CD4-positive, alpha-beta T cell (primary cell): ENCODE data around the gene MBNL3. TPM values are rescaled to one million over a fixed set of nuclear protein-coding genes. Genes with fewer than 3 reads are reported as not detected.

Source experiments
- ATAC-seq: fragments of 200-7000 bp; cut with Tn5 transposase; one replicate; pipeline ENCODE4 v1.10.0; 2022; ENCODE audit warnings: mild to moderate bottlenecking; ENCODE audit not compliant: poor library complexity
- CTCF ChIA-PET: fragments of 350-600 bp; sonication (Branson Sonifier 250); formaldehyde crosslinking; loops from one replicate; lab custom pipeline; 2021; ENCODE audit warnings: antibody characterized with exemption, inconsistent platforms; lab: Charles Lee
- POLR2A ChIA-PET: fragments of 350-600 bp; sonication (Branson Sonifier 250); formaldehyde crosslinking; loops from one replicate; lab custom pipeline; 2021; ENCODE audit warnings: antibody characterized with exemption, inconsistent platforms; lab: Charles Lee
- DNase-seq, 14 experiments: peaks; one replicate each; pipeline ENCODE4 v3.0.0-alpha.2; 2013 to 2020; ENCODE audit warnings: mixed read lengths in 2 of 14
- H3K27ac ChIP-seq, 2 donors: one replicate each; pipeline versions ENCODE4 v1.5.1 to v1.7.0; 2013; ENCODE audit warnings: low read length in 2 of 2, low read depth in 1 of 2, mild to moderate bottlenecking in 1 of 2
- H3K27me3 ChIP-seq, 2 experiments: 1 replicate in 1 of 2; 2 replicates in 1 of 2; pipeline versions ENCODE4 v1.6.1 to v1.7.0; 2013; ENCODE audit warnings: low read length in 2 of 2, control low read depth in 1 of 2, mild to moderate bottlenecking in 1 of 2, moderate library complexity in 1 of 2; ENCODE audit not compliant: insufficient read depth in 2 of 2, control insufficient read depth in 1 of 2
- H3K36me3 ChIP-seq: one replicate; pipeline ENCODE4 v1.6.1; 2013; ENCODE audit warnings: low read length, control low read depth; ENCODE audit not compliant: insufficient read depth
- H3K4me1 ChIP-seq: one replicate; pipeline ENCODE4 v1.6.1; 2013; ENCODE audit warnings: low read length, control low read depth; ENCODE audit not compliant: insufficient read depth
- H3K4me3 ChIP-seq: one replicate; pipeline ENCODE4 v1.5.1; 2013; ENCODE audit warnings: mild to moderate bottlenecking, low read length, moderate library complexity
- H3K9me3 ChIP-seq, 2 experiments: 1 replicate in 1 of 2; 2 replicates in 1 of 2; pipeline versions ENCODE4 v1.6.1 to v1.7.0; 2013; ENCODE audit warnings: low read length in 2 of 2, mild to moderate bottlenecking in 2 of 2, control low read depth in 1 of 2, moderate library complexity in 1 of 2; ENCODE audit not compliant: control insufficient read depth in 1 of 2, insufficient read depth in 1 of 2
- H3K27ac Mint-ChIP-seq: one replicate; pipeline ENCODE4 v1.8.0; 2020; ENCODE audit warnings: mixed read lengths
- H3K27me3 Mint-ChIP-seq: one replicate; pipeline ENCODE4 v1.8.0; 2021; ENCODE audit warnings: mixed read lengths
- H3K36me3 Mint-ChIP-seq: one replicate; pipeline ENCODE4 v1.8.0; 2021; ENCODE audit warnings: low read depth, mixed read lengths
- H3K4me1 Mint-ChIP-seq: one replicate; pipeline ENCODE4 v1.8.0; 2021; ENCODE audit warnings: low read depth, mixed read lengths
- H3K4me3 Mint-ChIP-seq: one replicate; pipeline ENCODE4 v1.8.0; 2020; ENCODE audit warnings: mild to moderate bottlenecking, mixed read lengths
- H3K9me3 Mint-ChIP-seq: one replicate; pipeline ENCODE4 v1.8.0; 2020; ENCODE audit warnings: mixed read lengths
- intact Hi-C, 2 experiments: fragments of 100-400 bp; cut with DNase I in 1 of 2; cut with micrococcal nuclease in 1 of 2; formaldehyde crosslinking; loops; one replicate each; pipeline versions ENCODE4 v1.15.1 to v1.9.0; 2023 to 2025; cut with DNase I, micrococcal nuclease
- total RNA-seq, 174 experiments: library from RNA in 2 of 174; stranded (reverse) in 2 of 174; gene quantifications; one replicate each; pipeline ENCODE4 v1.2.3 and lab custom pipeline; 2021 to 2026
- TF ChIP-seq, protein P1 (sequence below): fragments of 200-600 bp; IDR thresholded peaks from one replicate; pipeline ENCODE4 v1.8.0; 2022; ENCODE audit warnings: antibody characterized with exemption, mild to moderate bottlenecking

MBNL3 gene
- total RNA-seq, 2 experiments from 2014 or later = 19.0 to 19.4 TPM

- Mint-ChIP-seq H3K4me3 (no peak overlapping the region), H3K4me1 (no peaks in the 10 kb centered on the region), H3K27ac (no peak overlapping the region), H3K9me3 (no peaks in the 10 kb centered on the region), H3K27me3 (no peaks in the 10 kb centered on the region), H3K36me3 (peaks cover 22% of the 10 kb centered on the region)
- Histone ChIP-seq H3K4me3 (no peak overlapping the region), H3K27me3 (no peaks in the 10 kb centered on the region), H3K4me1 (no peaks in the 10 kb centered on the region), H3K9me3 (no peaks in the 10 kb centered on the region), H3K36me3 (no peaks in the 10 kb centered on the region), H3K27ac (no peak overlapping the region)
- ATAC-seq = no peak
- TF ChIP-seq, protein P1, sequence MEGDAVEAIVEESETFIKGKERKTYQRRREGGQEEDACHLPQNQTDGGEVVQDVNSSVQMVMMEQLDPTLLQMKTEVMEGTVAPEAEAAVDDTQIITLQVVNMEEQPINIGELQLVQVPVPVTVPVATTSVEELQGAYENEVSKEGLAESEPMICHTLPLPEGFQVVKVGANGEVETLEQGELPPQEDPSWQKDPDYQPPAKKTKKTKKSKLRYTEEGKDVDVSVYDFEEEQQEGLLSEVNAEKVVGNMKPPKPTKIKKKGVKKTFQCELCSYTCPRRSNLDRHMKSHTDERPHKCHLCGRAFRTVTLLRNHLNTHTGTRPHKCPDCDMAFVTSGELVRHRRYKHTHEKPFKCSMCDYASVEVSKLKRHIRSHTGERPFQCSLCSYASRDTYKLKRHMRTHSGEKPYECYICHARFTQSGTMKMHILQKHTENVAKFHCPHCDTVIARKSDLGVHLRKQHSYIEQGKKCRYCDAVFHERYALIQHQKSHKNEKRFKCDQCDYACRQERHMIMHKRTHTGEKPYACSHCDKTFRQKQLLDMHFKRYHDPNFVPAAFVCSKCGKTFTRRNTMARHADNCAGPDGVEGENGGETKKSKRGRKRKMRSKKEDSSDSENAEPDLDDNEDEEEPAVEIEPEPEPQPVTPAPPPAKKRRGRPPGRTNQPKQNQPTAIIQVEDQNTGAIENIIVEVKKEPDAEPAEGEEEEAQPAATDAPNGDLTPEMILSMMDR = no peak
- ChIA-PET CTCF (no interaction called here), POLR2A (no interaction called here)
- no peak for DNase-seq
- intact Hi-C loops = no loop called here
These were observed 106.8 kb downstream of the MBNL3 start for GRCh38 chrX:132382068-132382467.

GRCh38 chrX:132378281-132378680 is 110.6 kb downstream of the MBNL3 start:
- ATAC-seq (no peak), DNase-seq (no peak)
- Mint-ChIP-seq H3K36me3 (peaks cover 22% of the 10 kb centered on the region), H3K9me3 (no peaks in the 10 kb centered on the region), H3K27ac (no peak overlapping the region), H3K4me3 (no peak overlapping the region), H3K4me1 (no peaks in the 10 kb centered on the region), H3K27me3 (no peaks in the 10 kb centered on the region)
- Histone ChIP-seq H3K9me3 (no peaks in the 10 kb centered on the region), H3K4me1 (no peaks in the 10 kb centered on the region), H3K4me3 (no peak overlapping the region), H3K27ac (no peak overlapping the region), H3K27me3 (no peaks in the 10 kb centered on the region), H3K36me3 (no peaks in the 10 kb centered on the region)
- intact Hi-C loops = no loop called here
- CTCF ChIA-PET = no interaction called here
- TF ChIP-seq, protein P1 = no peak
- POLR2A ChIA-PET = no interaction called here

- no peak overlapping the region for H3K4me3 Mint-ChIP-seq
- intact Hi-C loops = no loop called here
- POLR2A ChIA-PET = no interaction called here
These were observed 112.9 kb downstream of the MBNL3 start for GRCh38 chrX:132375941-132376340.

More at GRCh38 chrX:132375941-132376340, 112.9 kb downstream of the MBNL3 start:
- Histone ChIP-seq H3K27ac (no peak overlapping the region), H3K9me3 (no peaks in the 10 kb centered on the region), H3K4me1 (no peaks in the 10 kb centered on the region), H3K27me3 (no peaks in the 10 kb centered on the region), H3K36me3 (no peaks in the 10 kb centered on the region), H3K4me3 (no peak overlapping the region)
- no peaks in the 10 kb centered on the region for H3K4me1 Mint-ChIP-seq
- DNase-seq = no peak
- H3K36me3 Mint-ChIP-seq = peaks cover 6% of the 10 kb centered on the region
- H3K27me3 Mint-ChIP-seq = no peaks in the 10 kb centered on the region
- H3K9me3 Mint-ChIP-seq = no peaks in the 10 kb centered on the region
- TF ChIP-seq, protein P1 = peak; percentile 15
- no peak for ATAC-seq
- CTCF ChIA-PET = no interaction called here
- no peak overlapping the region for H3K27ac Mint-ChIP-seq
